Lower leg skin (tissue), 3 donors: ENCODE data around the gene AOPEP.

ENCODE experiments used
- POLR2A ChIP-seq, 2 donors: fragments of 450-650 bp; IDR thresholded peaks; one replicate each; pipeline ENCODE4 v1.6.1; 2016 to 2017; ENCODE audit warnings: antibody characterized with exemption in 2 of 2, mild to moderate bottlenecking in 1 of 2, moderate library complexity in 1 of 2
- TF ChIP-seq, protein P1 (sequence below), 3 donors: fragments of 450-650 bp; IDR thresholded peaks; one replicate each; pipeline ENCODE4 v1.5.1; 2016; ENCODE audit warnings: antibody characterized with exemption in 3 of 3, mild to moderate bottlenecking in 3 of 3, moderate library complexity in 2 of 3

DNA sequence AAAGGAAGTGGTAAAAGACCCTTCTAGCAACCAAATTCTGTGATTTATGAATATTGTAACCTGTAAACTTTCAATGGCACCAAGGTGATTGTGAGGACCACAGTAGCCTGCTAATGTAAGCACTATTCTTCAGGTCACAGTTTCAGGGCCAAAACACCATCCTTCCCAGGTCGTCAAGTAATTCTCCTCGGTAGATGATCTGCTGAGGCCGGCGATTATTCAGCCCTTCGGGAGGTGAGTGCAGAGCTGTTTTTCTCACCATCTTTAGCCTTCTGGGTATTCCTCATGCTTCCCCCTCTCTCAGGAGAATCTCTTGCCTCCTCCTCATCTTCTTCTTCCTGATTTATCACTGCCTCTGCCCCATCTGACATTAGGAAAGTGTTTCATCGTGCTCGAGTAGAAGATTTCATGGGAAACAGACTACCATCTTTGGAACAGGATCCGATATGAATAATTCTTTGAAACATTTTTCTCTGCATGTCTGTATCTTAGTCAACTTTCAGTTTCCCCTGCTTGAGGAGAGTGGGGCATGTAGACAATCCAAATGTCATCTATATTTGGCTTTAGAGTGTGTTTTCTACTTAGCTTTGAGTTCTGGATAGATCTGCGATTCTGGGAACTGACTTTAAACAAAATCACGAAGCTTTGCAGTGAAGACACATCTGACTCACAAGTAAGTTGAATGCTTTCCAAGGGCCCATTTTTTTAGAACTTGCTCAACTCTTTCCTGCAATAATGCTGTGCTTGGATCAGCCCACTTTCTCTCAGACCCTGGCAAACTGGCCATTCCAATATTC, 173.9 kb downstream of the AOPEP start:
- TF ChIP-seq, protein P1, sequence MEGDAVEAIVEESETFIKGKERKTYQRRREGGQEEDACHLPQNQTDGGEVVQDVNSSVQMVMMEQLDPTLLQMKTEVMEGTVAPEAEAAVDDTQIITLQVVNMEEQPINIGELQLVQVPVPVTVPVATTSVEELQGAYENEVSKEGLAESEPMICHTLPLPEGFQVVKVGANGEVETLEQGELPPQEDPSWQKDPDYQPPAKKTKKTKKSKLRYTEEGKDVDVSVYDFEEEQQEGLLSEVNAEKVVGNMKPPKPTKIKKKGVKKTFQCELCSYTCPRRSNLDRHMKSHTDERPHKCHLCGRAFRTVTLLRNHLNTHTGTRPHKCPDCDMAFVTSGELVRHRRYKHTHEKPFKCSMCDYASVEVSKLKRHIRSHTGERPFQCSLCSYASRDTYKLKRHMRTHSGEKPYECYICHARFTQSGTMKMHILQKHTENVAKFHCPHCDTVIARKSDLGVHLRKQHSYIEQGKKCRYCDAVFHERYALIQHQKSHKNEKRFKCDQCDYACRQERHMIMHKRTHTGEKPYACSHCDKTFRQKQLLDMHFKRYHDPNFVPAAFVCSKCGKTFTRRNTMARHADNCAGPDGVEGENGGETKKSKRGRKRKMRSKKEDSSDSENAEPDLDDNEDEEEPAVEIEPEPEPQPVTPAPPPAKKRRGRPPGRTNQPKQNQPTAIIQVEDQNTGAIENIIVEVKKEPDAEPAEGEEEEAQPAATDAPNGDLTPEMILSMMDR (IDR thresholded peaks at IDR 0.05), result no peak
- TF ChIP-seq POLR2A (IDR thresholded peaks at IDR 0.05), result no peak
